Activated CD4-positive, alpha-beta T cell treated with anti-CD3 and anti-CD28 coated beads, Interleukin-2, amount 10 ng/mL, durations not matched to agents 7 days and 5 days (primary cell): ENCODE data around the gene MEIOC. TPM values are rescaled to one million over a fixed set of nuclear protein-coding genes. Genes with fewer than 3 reads are reported as not detected.
"Not testable (repeated sequence)": the region's sequence is repeated elsewhere in the genome, so short reads cannot be mapped to it uniquely, and the experiment has no call there.

ENCODE experiments used
- CTCF ChIA-PET: fragments of 350-600 bp; sonication (Branson Sonifier 250); formaldehyde crosslinking; loops from one replicate; lab custom pipeline; 2021; ENCODE audit warnings: antibody characterized with exemption; lab: Charles Lee
- POLR2A ChIA-PET: fragments of 350-600 bp; sonication (Branson Sonifier 250); formaldehyde crosslinking; loops from one replicate; lab custom pipeline; 2021; ENCODE audit warnings: antibody characterized with exemption; lab: Charles Lee
- DNase-seq: peaks from one replicate; pipeline ENCODE4 v3.0.0-alpha.2; 2020
- H3K27ac Mint-ChIP-seq: one replicate; pipeline ENCODE4 v1.8.0; 2021; ENCODE audit warnings: mild to moderate bottlenecking, moderate library complexity, mixed read lengths
- H3K27me3 Mint-ChIP-seq: one replicate; pipeline ENCODE4 v1.8.0; 2021; ENCODE audit warnings: mixed read lengths
- H3K36me3 Mint-ChIP-seq: one replicate; pipeline ENCODE4 v1.8.0; 2021; ENCODE audit warnings: low read depth, mixed read lengths
- H3K4me1 Mint-ChIP-seq: one replicate; pipeline ENCODE4 v1.8.0; 2021; ENCODE audit warnings: mixed read lengths
- H3K4me3 Mint-ChIP-seq: one replicate; pipeline ENCODE4 v1.8.0; 2021; ENCODE audit warnings: mild to moderate bottlenecking, moderate library complexity, mixed read lengths
- H3K9me3 Mint-ChIP-seq: one replicate; pipeline ENCODE4 v1.8.0; 2021; ENCODE audit warnings: mixed read lengths
- total RNA-seq, 2 experiments: library from RNA; stranded (reverse); gene quantifications; one replicate each; pipeline ENCODE4 v1.2.3, GENCODE V29; 2021

Gene MEIOC
- total RNA-seq, 2 experiments from 2014 or later = 0.22 to 0.46 TPM

- Mint-ChIP-seq H3K27ac (peak within 1 kb of the TSS; percentile 92), H3K27me3 (no peaks in the 10 kb centered on the region), H3K4me3 (peak within 1 kb of the TSS; percentile 96), H3K4me1 (peaks cover 40% of the 10 kb centered on the region), H3K9me3 (no peaks in the 10 kb centered on the region), H3K36me3 (peaks cover 7% of the 10 kb centered on the region)
- DNase-seq = peak; percentile 92
- ChIA-PET POLR2A (interaction anchor here (0.6 to 0.7 kb wide), 2 partner anchors 28 to 533 kb away, joined by 3 to 4 read pairs; no protein-coding TSS in a partner anchor), CTCF (interaction anchor here (1.3 kb wide), 1 partner anchor 19 kb away, joined by 4 read pairs; the partner anchor contains the start of gene DBF4B)
These were observed 33.4 kb downstream of the MEIOC start, which contains the start of gene CCDC43 for GRCh38 chr17:44689477-44690217. TSS of gene CCDC43 (minus strand) at chr17:44689776. CDS start at chr17:44689753, 23 bp downstream.

GRCh38 chr17:44690746-44691306 is 34.6 kb downstream of the MEIOC start:
- POLR2A ChIA-PET = interaction anchor here (0.6 to 0.7 kb wide), 2 partner anchors 13 to 18 kb away, joined by 4 read pairs; partner anchors contain the start of gene DBF4B
- H3K36me3 Mint-ChIP-seq, H3K27me3 Mint-ChIP-seq, H3K9me3 Mint-ChIP-seq: not testable (repeated sequence)
- CTCF ChIA-PET = interaction anchor here (1.2 kb wide), 1 partner anchor 183 kb away, joined by 3 read pairs; no protein-coding TSS in a partner anchor
- peak overlapping the region; percentile 83 for H3K27ac Mint-ChIP-seq
- peak overlapping the region; percentile 96 for H3K4me3 Mint-ChIP-seq
- H3K4me1 Mint-ChIP-seq = peaks cover 38% of the 10 kb centered on the region
- DNase-seq = peak; percentile 33

- ChIA-PET POLR2A (no interaction called here), CTCF (interaction anchor here (1.6 kb wide), 1 partner anchor 15 kb away, joined by 4 read pairs; the partner anchor contains the start of gene DBF4B)
- DNase-seq = no peak
- Mint-ChIP-seq H3K27ac (no peak overlapping the region), H3K36me3 (peaks cover 2% of the 10 kb centered on the region), H3K4me3 (no peak overlapping the region), H3K4me1 (peaks cover 24% of the 10 kb centered on the region), H3K9me3 (no peaks in the 10 kb centered on the region), H3K27me3 (no peaks in the 10 kb centered on the region)
These were observed 37.3 kb downstream of the MEIOC start for GRCh38 chr17:44693609-44694008.

GRCh38 chr17:44700288-44700687 is 44.0 kb downstream of the MEIOC start:
- H3K9me3 Mint-ChIP-seq, H3K27ac Mint-ChIP-seq, H3K36me3 Mint-ChIP-seq, H3K4me3 Mint-ChIP-seq, H3K4me1 Mint-ChIP-seq, POLR2A ChIA-PET, H3K27me3 Mint-ChIP-seq, DNase-seq: not testable (repeated sequence)
- CTCF ChIA-PET = interaction anchor here (0.6 to 2.1 kb wide), 2 partner anchors 8 to 908 kb away, joined by 4 to 5 read pairs; partner anchors contain the start of gene DBF4B

- H3K9me3 Mint-ChIP-seq = no peaks in the 10 kb centered on the region
- H3K36me3 Mint-ChIP-seq = no peaks in the 10 kb centered on the region
- DNase-seq = no peak
- peaks cover 8% of the 10 kb centered on the region for H3K4me1 Mint-ChIP-seq
- ChIA-PET POLR2A (no interaction called here), CTCF (interaction anchor here (1.1 to 2.0 kb wide), 3 partner anchors 8 to 19 kb away, joined by 4 read pairs; no protein-coding TSS in a partner anchor)
- H3K4me3 Mint-ChIP-seq = no peak overlapping the region
- H3K27ac Mint-ChIP-seq = no peak overlapping the region
- H3K27me3 Mint-ChIP-seq = peaks cover 2% of the 10 kb centered on the region
These were observed 51.6 kb downstream of the MEIOC start for GRCh38 chr17:44707755-44708400.

- H3K9me3 Mint-ChIP-seq = no peaks in the 10 kb centered on the region
- H3K36me3 Mint-ChIP-seq = peaks cover under 1% of the 10 kb centered on the region
- POLR2A ChIA-PET = interaction anchor here (0.8 kb wide), 1 partner anchor 18 kb away, joined by 4 read pairs; no protein-coding TSS in a partner anchor
- peaks cover 2% of the 10 kb centered on the region for H3K27me3 Mint-ChIP-seq
- H3K4me3 Mint-ChIP-seq = no peak within 1 kb of the TSS
- no peak within 1 kb of the TSS for H3K27ac Mint-ChIP-seq
- CTCF ChIA-PET = interaction anchor here (1.1 to 2.0 kb wide), 3 partner anchors 9 to 20 kb away, joined by 4 read pairs; no protein-coding TSS in a partner anchor
- DNase-seq = peak; percentile 89
- H3K4me1 Mint-ChIP-seq = peaks cover 8% of the 10 kb centered on the region
These were observed 52.4 kb downstream of the MEIOC start, which contains the start of gene DBF4B for GRCh38 chr17:44708401-44709263. TSS of gene DBF4B (plus strand) at chr17:44708665. CDS start at chr17:44708821, 156 bp downstream.

GRCh38 chr17:44719444-44719843 is 63.2 kb downstream of the MEIOC start:
- H3K27ac Mint-ChIP-seq = no peak overlapping the region
- no peaks in the 10 kb centered on the region for H3K9me3 Mint-ChIP-seq
- no peak for DNase-seq
- H3K27me3 Mint-ChIP-seq = no peaks in the 10 kb centered on the region
- POLR2A ChIA-PET = no interaction called here
- no peak overlapping the region for H3K4me3 Mint-ChIP-seq
- peaks cover 16% of the 10 kb centered on the region for H3K36me3 Mint-ChIP-seq
- CTCF ChIA-PET = interaction anchor here (1.0 kb wide), 1 partner anchor 8 kb away, joined by 3 read pairs; no protein-coding TSS in a partner anchor
- no peaks in the 10 kb centered on the region for H3K4me1 Mint-ChIP-seq

- POLR2A ChIA-PET = no interaction called here
- no peaks in the 10 kb centered on the region for H3K27me3 Mint-ChIP-seq
- CTCF ChIA-PET = interaction anchor here (0.9 kb wide), 1 partner anchor 21 kb away, joined by 4 read pairs; no protein-coding TSS in a partner anchor
- no peak overlapping the region for H3K4me3 Mint-ChIP-seq
- no peaks in the 10 kb centered on the region for H3K4me1 Mint-ChIP-seq
- H3K36me3 Mint-ChIP-seq = peaks cover 7% of the 10 kb centered on the region
- no peak overlapping the region for H3K27ac Mint-ChIP-seq
- no peak for DNase-seq
- no peaks in the 10 kb centered on the region for H3K9me3 Mint-ChIP-seq
These were observed 66.0 kb downstream of the MEIOC start for GRCh38 chr17:44722254-44722653.

Other genes starting within 250 kb of the MEIOC start
- gene GPATCH8, start 153.1 kb upstream of the MEIOC start, total RNA-seq = 10 to 100 TPM; 46.0 to 46.1 TPM
- gene FZD2, start 99.0 kb upstream of the MEIOC start, total RNA-seq = under 1 TPM in 1 of 2 experiments, not detected in 1; 0.15 TPM
- 10 to 100 TPM; 25.5 to 26.8 TPM for gene CCDC43, start 33.3 kb downstream of the MEIOC start, total RNA-seq
- gene DBF4B, start 52.2 kb downstream of the MEIOC start, total RNA-seq = 10 to 100 TPM; 26.2 to 32.9 TPM
- under 1 TPM; 0.25 to 0.35 TPM for gene ADAM11, start 102.5 kb downstream of the MEIOC start, total RNA-seq
- 1 to 10 TPM in 1 of 2 experiments, under 1 TPM in 1; 0.79 to 1.1 TPM for gene GJC1, start 173.8 kb downstream of the MEIOC start, total RNA-seq
- gene HIGD1B, start 191.4 kb downstream of the MEIOC start, total RNA-seq = not detected
- gene EFTUD2, start 243.0 kb downstream of the MEIOC start, total RNA-seq = 100 to 1,000 TPM; 133 to 145 TPM